Stimulated activated CD4-positive, alpha-beta T cell treated with anti-CD3 and anti-CD28 coated beads, Interleukin-2, amount 100 ng/mL, for 4 hours (primary cell): ENCODE measurements around the gene TMEM59.
"Not testable (repeated sequence)": the region's sequence is repeated elsewhere in the genome, so short reads cannot be mapped to it uniquely, and the experiment has no call there.

Experiments
- DNase-seq: peaks from one replicate; pipeline ENCODE4 v3.0.0-alpha.2; 2020; ENCODE audit warnings: low read depth

The TMEM59 gene

GRCh38 chr1:54052934-54053744 lies at the start of gene TMEM59, which contains the start of gene TCEANC2:
Gene TMEM59, minus strand, starts transcription at chr1:54053204. Its CDS starts 16 bp downstream, at chr1:54053188.
Gene TCEANC2, plus strand, starts transcription at chr1:54053608. Its CDS starts 815 bp downstream, at chr1:54054423.
- peak; percentile 97 for DNase-seq

- no peak for DNase-seq
Measured at GRCh38 chr1:54100500-54100899, 47.5 kb upstream of the TMEM59 start.

GRCh38 chr1:54099061-54099610 lies 46.1 kb upstream of the TMEM59 start:
- no peak for DNase-seq

- no peak for DNase-seq
Measured at GRCh38 chr1:54096877-54097240, 43.9 kb upstream of the TMEM59 start.

- no peak for DNase-seq
Measured at GRCh38 chr1:54096227-54096876, 43.3 kb upstream of the TMEM59 start.

GRCh38 chr1:54095546-54096226 lies 42.7 kb upstream of the TMEM59 start:
- no peak for DNase-seq

GRCh38 chr1:54094730-54095105 lies 41.7 kb upstream of the TMEM59 start:
- not testable (repeated sequence) for DNase-seq

GRCh38 chr1:54094001-54094729 lies 41.2 kb upstream of the TMEM59 start:
- DNase-seq, result no peak

- DNase-seq, result no peak
Measured at GRCh38 chr1:54091666-54092065, 38.7 kb upstream of the TMEM59 start.

- DNase-seq, result no peak
Measured at GRCh38 chr1:54088385-54088784, 35.4 kb upstream of the TMEM59 start.

- DNase-seq, result no peak
Measured at GRCh38 chr1:54086754-54087153, 33.8 kb upstream of the TMEM59 start.

GRCh38 chr1:54084794-54085193 lies 31.8 kb upstream of the TMEM59 start:
- DNase-seq, result no peak

- DNase-seq, result peak; percentile 29
Measured at GRCh38 chr1:54081306-54082270, 28.6 kb upstream of the TMEM59 start.

GRCh38 chr1:54080598-54081049 lies 27.6 kb upstream of the TMEM59 start:
- no peak for DNase-seq

GRCh38 chr1:54077359-54077758 lies 24.4 kb upstream of the TMEM59 start:
- no peak for DNase-seq

- DNase-seq, result no peak
Measured at GRCh38 chr1:54070171-54070837, 17.3 kb upstream of the TMEM59 start.

- DNase-seq, result no peak
Measured at GRCh38 chr1:54069791-54070170, 16.8 kb upstream of the TMEM59 start.

- no peak for DNase-seq
Measured at GRCh38 chr1:54064299-54064698, 11.3 kb upstream of the TMEM59 start.

- DNase-seq, result no peak
Measured at GRCh38 chr1:54054438-54054749, 1.4 kb upstream of the TMEM59 start.

GRCh38 chr1:54053745-54054437 lies 887 bp upstream of the TMEM59 start:
- no peak for DNase-seq
